ENCODE results near the gene LRIG2. TPM values are rescaled to one million over a fixed set of nuclear protein-coding genes. Genes with fewer than 3 reads are reported as not detected.
"Not testable (repeated sequence)": the region's sequence is repeated elsewhere in the genome, so short reads cannot be mapped to it uniquely, and the experiment has no call there.

LRIG2 gene
- total RNA-seq, 1 experiment from 2014 or later: 22.5 TPM

- ChIA-PET CTCF (no interaction called here), POLR2A (no interaction called here)
- DNase-seq (ENCODE audit: low spot score) (no peak), ATAC-seq (no peak; the same call in 1 of the 2 replicates)
- Mint-ChIP-seq H3K27ac (no peak overlapping the region), H3K9me3 (peaks cover 44% of the 10 kb centered on the region), H3K4me1 (peaks cover 10% of the 10 kb centered on the region), H3K4me3 (no peak overlapping the region), H3K27me3 (ENCODE audit: low read depth) (peaks cover 3% of the 10 kb centered on the region), H3K36me3 (peaks cover 32% of the 10 kb centered on the region)
- no peak for TF ChIP-seq ZNF512 (CRISPR knock-in tag; IDR thresholded peaks at IDR 0.05; ENCODE audit: borderline replicate concordance)
These were observed 80.3 kb downstream of the LRIG2 start for GRCh38 chr1:113153116-113153803.

GRCh38 chr1:113156368-113156767 is 83.4 kb downstream of the LRIG2 start:
- ATAC-seq (no peak), DNase-seq (ENCODE audit: low spot score) (no peak)
- H3K4me3 Mint-ChIP-seq: no peak overlapping the region
- H3K36me3 Mint-ChIP-seq: peaks cover 40% of the 10 kb centered on the region
- CTCF ChIA-PET: no interaction called here
- H3K27ac Mint-ChIP-seq: no peak overlapping the region
- H3K4me1 Mint-ChIP-seq: peaks cover 22% of the 10 kb centered on the region
- peaks cover 3% of the 10 kb centered on the region for H3K27me3 Mint-ChIP-seq (ENCODE audit: low read depth)
- POLR2A ChIA-PET: no interaction called here
- peaks cover 52% of the 10 kb centered on the region for H3K9me3 Mint-ChIP-seq
- no peak for TF ChIP-seq GABPB1 (CRISPR knock-in tag; IDR thresholded peaks at IDR 0.05)
- no peak for TF ChIP-seq IRF2 (CRISPR knock-in tag; IDR thresholded peaks at IDR 0.05; ENCODE audit: borderline replicate concordance, low read depth)
- TF ChIP-seq ERG (CRISPR knock-in tag; IDR thresholded peaks at IDR 0.05): no peak

GRCh38 chr1:113158743-113159142 is 85.7 kb downstream of the LRIG2 start:
- ATAC-seq; CTCF ChIA-PET; H3K27me3 Mint-ChIP-seq (ENCODE audit: low read depth); POLR2A ChIA-PET; DNase-seq (ENCODE audit: low spot score); H3K4me3 Mint-ChIP-seq: not testable (repeated sequence)
- peaks cover 22% of the 10 kb centered on the region for H3K4me1 Mint-ChIP-seq
- H3K36me3 Mint-ChIP-seq: peaks cover 40% of the 10 kb centered on the region
- H3K9me3 Mint-ChIP-seq: peaks cover 52% of the 10 kb centered on the region
- TF ChIP-seq TEAD1 (CRISPR knock-in tag; IDR thresholded peaks at IDR 0.05): peak; percentile 51; the same call in 1 of the 2 replicates
- peak; percentile 28; the same call in 1 of the 2 replicates for TF ChIP-seq ZNF423 (CRISPR knock-in tag; IDR thresholded peaks at IDR 0.05)
- peak overlapping the region; percentile 20 for H3K27ac Mint-ChIP-seq

GRCh38 chr1:113166473-113166872 is 93.5 kb downstream of the LRIG2 start:
- ChIA-PET POLR2A (no interaction called here), CTCF (no interaction called here)
- ATAC-seq (no peak), DNase-seq (ENCODE audit: low spot score) (no peak)
- Mint-ChIP-seq H3K27me3 (ENCODE audit: low read depth) (no peaks in the 10 kb centered on the region), H3K27ac (no peak overlapping the region), H3K9me3 (peaks cover 9% of the 10 kb centered on the region), H3K36me3 (no peaks in the 10 kb centered on the region), H3K4me3 (no peak overlapping the region), H3K4me1 (peaks cover 2% of the 10 kb centered on the region; the same call in 1 of the 2 replicates)
- no peak for TF ChIP-seq SMAD4 (CRISPR knock-in tag; IDR thresholded peaks at IDR 0.05)
- no peak for TF ChIP-seq ZNF263 (CRISPR knock-in tag; IDR thresholded peaks at IDR 0.05; ENCODE audit: low read depth)
- TF ChIP-seq KAT7 (CRISPR knock-in tag; IDR thresholded peaks at IDR 0.05; ENCODE audit: borderline replicate concordance): no peak
- TF ChIP-seq ZNF138 (CRISPR knock-in tag; conservative IDR thresholded peaks at IDR 0.05): no peak
- TF ChIP-seq NR1H2 (CRISPR knock-in tag; IDR thresholded peaks at IDR 0.05): no peak
- TF ChIP-seq NFYB (CRISPR knock-in tag; conservative IDR thresholded peaks at IDR 0.05; ENCODE audit: low read depth): no peak
- no peak for TF ChIP-seq MXD4 (CRISPR knock-in tag; IDR thresholded peaks at IDR 0.05; ENCODE audit: borderline replicate concordance)
- TF ChIP-seq USF2 (CRISPR knock-in tag; IDR thresholded peaks at IDR 0.05): no peak
- no peak for TF ChIP-seq FOXK1 (CRISPR knock-in tag; IDR thresholded peaks at IDR 0.05)
- no peak for TF ChIP-seq CDX4 (CRISPR knock-in tag; IDR thresholded peaks at IDR 0.05; ENCODE audit: borderline replicate concordance)
- no peak for TF ChIP-seq GABPB1 (CRISPR knock-in tag; IDR thresholded peaks at IDR 0.05)
- TF ChIP-seq TP53 (CRISPR knock-in tag; IDR thresholded peaks at IDR 0.05): no peak
- no peak for TF ChIP-seq ERG (CRISPR knock-in tag; IDR thresholded peaks at IDR 0.05)
- TF ChIP-seq GTF2I (CRISPR knock-in tag; conservative IDR thresholded peaks at IDR 0.05): no peak
- no peak for TF ChIP-seq FOXJ3 (CRISPR knock-in tag; IDR thresholded peaks at IDR 0.05; ENCODE audit: borderline replicate concordance)
- no peak for TF ChIP-seq FOXP1 (CRISPR knock-in tag; IDR thresholded peaks at IDR 0.05; ENCODE audit: borderline replicate concordance)
- no peak for TF ChIP-seq CREM (CRISPR knock-in tag; IDR thresholded peaks at IDR 0.05)
- no peak for TF ChIP-seq ZNF317 (CRISPR knock-in tag; IDR thresholded peaks at IDR 0.05; ENCODE audit: borderline replicate concordance, low read depth)

All from WTC11 (cell line).